Mesenteric fat pad (tissue), 1 donor: ENCODE results near the gene CLEC9A. TPM values are rescaled to one million over a fixed set of nuclear protein-coding genes. Genes with fewer than 3 reads are reported as not detected.

Experiments
- DNase-seq: peaks from one replicate; pipeline ENCODE4 v3.0.0-alpha.2; 2020; ENCODE audit warnings: low spot score
- total RNA-seq: library from RNA; stranded (reverse); fragmentation: NEBNext Ultra II Directional; extraction: Animal tissue kit (Norgen Biotek cat#: 25700); gene quantifications from one replicate; pipeline ENCODE4 v1.2.1, GENCODE V29; 2021
- donor health status: DM: yes; HTN: yes; CAD: no.

Gene CLEC9A
- total RNA-seq, 1 donor from 2014 or later, result not detected

DNA sequence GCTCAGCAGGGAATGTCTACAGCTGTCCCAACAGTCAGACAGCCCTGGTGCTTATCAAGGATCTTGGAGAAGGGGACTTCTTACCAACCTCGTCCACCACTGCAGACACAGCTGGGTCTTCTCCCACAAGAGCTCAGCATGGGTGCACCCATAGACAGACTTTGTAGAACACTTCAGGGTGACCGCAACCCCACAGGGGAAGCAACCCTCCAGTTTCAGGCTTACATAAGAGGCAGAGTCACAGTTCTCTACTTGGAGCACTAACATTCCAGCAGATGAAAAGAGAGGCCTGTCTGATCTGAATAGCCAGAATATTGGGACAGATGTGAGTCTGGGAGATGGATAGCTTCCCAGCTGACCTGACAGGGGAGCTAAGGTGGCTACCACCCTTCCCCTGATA lies 71.8 kb downstream of the CLEC9A start:
- no peak for DNase-seq

- no peak for DNase-seq
These were observed 79.9 kb downstream of the CLEC9A start for GRCh38 chr12:10110256-10110844.

- no peak for DNase-seq
These were observed 81.0 kb downstream of the CLEC9A start for GRCh38 chr12:10111451-10111850.

DNA sequence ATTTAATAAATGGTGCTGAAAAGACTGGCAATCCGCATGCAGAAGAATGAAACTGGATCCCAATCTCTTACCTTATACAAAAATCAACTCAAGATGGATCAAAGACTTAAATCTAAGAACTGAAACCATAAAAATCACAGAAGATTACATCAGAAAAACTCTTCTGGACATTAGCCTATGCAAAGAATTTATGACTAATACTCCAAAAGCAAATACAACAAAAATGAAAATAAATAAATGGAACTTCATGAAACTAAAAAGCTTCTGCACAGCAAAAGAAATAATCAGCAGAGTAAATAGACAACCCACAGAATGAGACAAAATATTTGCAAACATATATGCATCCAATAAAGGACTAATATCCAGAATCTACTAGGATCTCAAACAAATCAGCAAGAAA lies 82.6 kb downstream of the CLEC9A start:
- no peak for DNase-seq

GRCh38 chr12:10113920-10114319 lies 83.4 kb downstream of the CLEC9A start:
- DNase-seq, result no peak

DNA sequence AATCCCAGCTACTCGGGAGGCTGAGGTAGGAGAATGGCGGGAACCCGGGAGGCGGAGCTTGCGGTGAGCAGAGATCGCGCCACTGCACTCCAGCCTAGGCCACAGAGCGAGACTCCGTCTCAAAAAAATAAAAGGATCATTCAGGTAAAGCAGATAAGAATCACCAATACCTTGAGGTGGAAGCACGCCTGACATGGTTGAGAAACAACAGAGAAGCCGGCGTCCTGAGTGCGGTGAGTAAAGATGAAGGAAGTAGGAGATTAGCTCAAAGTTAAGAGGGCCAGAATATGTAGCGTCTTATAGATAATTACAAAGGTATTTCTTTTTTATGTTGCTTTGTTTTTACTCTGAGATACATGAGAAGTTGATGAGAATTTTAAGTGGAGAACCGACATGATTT lies 84.8 kb downstream of the CLEC9A start:
- no peak for DNase-seq

Other genes with a start within 250 kb of the CLEC9A start
- gene KLRF1, start 203.2 kb upstream of the CLEC9A start, total RNA-seq, result 0.51 TPM
- gene CLEC2B, start 161.3 kb upstream of the CLEC9A start, total RNA-seq, result 17.1 TPM
- not detected for gene KLRF2, start 149.2 kb upstream of the CLEC9A start, total RNA-seq
- not detected for gene CLEC2A, start 98.3 kb upstream of the CLEC9A start, total RNA-seq
- gene CLEC12A, start 59.3 kb upstream of the CLEC9A start, total RNA-seq, result 7.5 TPM
- gene CLEC1B, start 31.6 kb upstream of the CLEC9A start, total RNA-seq, result not detected
- gene CLEC12B, start 20.1 kb upstream of the CLEC9A start, total RNA-seq, result 0.71 TPM
- 7.7 TPM for gene CLEC1A, start 68.3 kb downstream of the CLEC9A start, total RNA-seq
- 27.7 TPM for gene CLEC7A, start 99.5 kb downstream of the CLEC9A start, total RNA-seq
- 6.2 TPM for gene OLR1, start 141.4 kb downstream of the CLEC9A start, total RNA-seq
- not detected for gene TMEM52B, start 148.3 kb downstream of the CLEC9A start, total RNA-seq
- gene GABARAPL1, start 182.2 kb downstream of the CLEC9A start, total RNA-seq, result 215 TPM